Gastroesophageal sphincter (tissue), 4 donors: ENCODE data around the gene LRRC46. TPM values are rescaled to one million over a fixed set of nuclear protein-coding genes. Genes with fewer than 3 reads are reported as not detected.

Experiments used
- ATAC-seq: fragments of 150-250 bp; one replicate; pipeline ENCODE4 v1.9.1; 2016; ENCODE audit warnings: mild to moderate bottlenecking, moderate library complexity
- H3K27ac ChIP-seq, 4 donors: fragments of 200-600 bp; sonication (generic) in 3 of 4; 1 replicate in 3 of 4; 2 replicates in 1 of 4; pipeline ENCODE4 v1.5.1; 2016 to 2019
- H3K27me3 ChIP-seq: fragments of 200-600 bp; sonication (generic); one replicate; pipeline ENCODE4 v1.5.1; 2019
- H3K36me3 ChIP-seq, 2 donors: fragments of 200-600 bp; sonication (generic); one replicate each; pipeline ENCODE4 v1.5.1; 2019; ENCODE audit warnings: control low read depth in 1 of 2
- H3K4me1 ChIP-seq, 3 donors: fragments of 200-600 bp; sonication (generic); 1 replicate in 2 of 3; 2 replicates in 1 of 3; pipeline ENCODE4 v1.5.1; 2016 to 2019; ENCODE audit warnings: control low read depth in 2 of 3
- H3K4me3 ChIP-seq, 2 donors: fragments of 200-600 bp; sonication (generic); one replicate each; pipeline ENCODE4 v1.5.1; 2019; ENCODE audit warnings: mild to moderate bottlenecking in 1 of 2, moderate library complexity in 1 of 2
- H3K9me3 ChIP-seq, 3 donors: fragments of 200-600 bp; sonication (generic); one replicate each; pipeline ENCODE4 v1.5.1; 2017 to 2019; ENCODE audit warnings: control low read depth in 2 of 3
- EP300 ChIP-seq: sonication (generic); formaldehyde crosslinking; IDR thresholded peaks from one replicate; pipeline ENCODE4 v1.6.1; 2017; ENCODE audit warnings: antibody characterized with exemption, mild to moderate bottlenecking
- POLR2A ChIP-seq, 2 donors: fragments of 450-650 bp; IDR thresholded peaks; one replicate each; pipeline ENCODE4 v1.6.1; 2017; ENCODE audit warnings: antibody characterized with exemption in 2 of 2, mild to moderate bottlenecking in 2 of 2, moderate library complexity in 1 of 2
- POLR2AphosphoS5 ChIP-seq: sonication (generic); formaldehyde crosslinking; IDR thresholded peaks from one replicate; pipeline ENCODE4 v1.6.1; 2017; ENCODE audit warnings: antibody characterized with exemption
- WGBS, 2 donors: methylation state at CpG; one replicate each; pipeline ENCODE4 v1.1.5; 2018; ENCODE audit warnings: low coverage in 1 of 2; 5-methylcytosine and 5-hydroxymethylcytosine counted together
- total RNA-seq, 4 donors: library from RNA; depleted of rRNA; stranded (reverse); fragments of >200 nt; gene quantifications; one replicate each; pipeline ENCODE4 v1.1.0, GENCODE V29; 2016
- TF ChIP-seq, protein P1 (sequence below), 4 experiments: fragments of 200-600 bp in 2 of 4; fragments of 450-650 bp in 2 of 4; sonication (generic) in 1 of 4; IDR thresholded peaks; one replicate each; pipeline ENCODE4 v1.5.1; 2017 to 2019; ENCODE audit warnings: antibody characterized with exemption in 4 of 4, mild to moderate bottlenecking in 2 of 4, moderate library complexity in 2 of 4

Gene LRRC46
- total RNA-seq, 4 donors from 2014 or later, result 0.46 to 1.3 TPM; not detected in 2

DNA sequence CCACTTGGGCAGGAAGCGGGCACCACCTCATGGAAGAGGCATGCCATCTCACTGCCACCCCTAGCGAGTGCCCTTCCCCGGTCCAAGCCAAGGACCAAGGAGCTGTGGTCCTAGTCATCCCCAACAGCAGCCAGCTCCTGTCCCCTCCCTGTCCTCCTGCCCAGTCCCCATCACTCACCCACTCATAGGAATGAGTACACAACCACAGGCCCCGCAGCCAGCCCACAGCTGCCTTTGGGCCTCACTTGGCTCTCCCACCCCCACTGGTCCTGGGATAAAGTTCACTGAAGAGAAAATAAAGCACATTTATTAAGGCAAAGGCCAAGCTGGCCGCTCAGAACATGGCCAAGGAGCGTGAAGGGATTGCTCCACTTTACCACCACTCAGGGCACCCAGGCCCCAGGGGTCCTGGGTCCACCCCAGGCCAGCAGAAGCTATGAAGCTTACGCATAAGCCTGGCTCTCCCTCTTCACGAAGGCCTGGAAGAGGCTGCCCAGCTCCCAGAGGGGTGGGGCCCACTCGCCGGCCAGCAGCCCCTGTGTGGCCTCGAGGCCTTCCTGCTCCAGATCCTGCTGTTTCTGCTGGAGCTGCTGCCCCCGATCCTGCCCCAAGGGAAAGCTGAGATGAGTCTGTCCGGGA is 6.0 kb downstream of the LRRC46 start:
- WGBS, 2 donors, result 47 to 87% methylated on average over 3 of the region's 13 CpGs
- H3K4me1 ChIP-seq, result peaks cover 0 to 46% (median 14%) of the 10 kb centered on the region in 3 donors
- no peak overlapping the region for H3K27ac ChIP-seq
- TF ChIP-seq POLR2AphosphoS5 (no peak), POLR2A (IDR thresholded peaks at IDR 0.05) (no peak), EP300 (no peak)
- TF ChIP-seq, protein P1, sequence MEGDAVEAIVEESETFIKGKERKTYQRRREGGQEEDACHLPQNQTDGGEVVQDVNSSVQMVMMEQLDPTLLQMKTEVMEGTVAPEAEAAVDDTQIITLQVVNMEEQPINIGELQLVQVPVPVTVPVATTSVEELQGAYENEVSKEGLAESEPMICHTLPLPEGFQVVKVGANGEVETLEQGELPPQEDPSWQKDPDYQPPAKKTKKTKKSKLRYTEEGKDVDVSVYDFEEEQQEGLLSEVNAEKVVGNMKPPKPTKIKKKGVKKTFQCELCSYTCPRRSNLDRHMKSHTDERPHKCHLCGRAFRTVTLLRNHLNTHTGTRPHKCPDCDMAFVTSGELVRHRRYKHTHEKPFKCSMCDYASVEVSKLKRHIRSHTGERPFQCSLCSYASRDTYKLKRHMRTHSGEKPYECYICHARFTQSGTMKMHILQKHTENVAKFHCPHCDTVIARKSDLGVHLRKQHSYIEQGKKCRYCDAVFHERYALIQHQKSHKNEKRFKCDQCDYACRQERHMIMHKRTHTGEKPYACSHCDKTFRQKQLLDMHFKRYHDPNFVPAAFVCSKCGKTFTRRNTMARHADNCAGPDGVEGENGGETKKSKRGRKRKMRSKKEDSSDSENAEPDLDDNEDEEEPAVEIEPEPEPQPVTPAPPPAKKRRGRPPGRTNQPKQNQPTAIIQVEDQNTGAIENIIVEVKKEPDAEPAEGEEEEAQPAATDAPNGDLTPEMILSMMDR (IDR thresholded peaks at IDR 0.05), result no peak
- H3K27me3 ChIP-seq, result no peaks in the 10 kb centered on the region
- no peaks in the 10 kb centered on the region for H3K9me3 ChIP-seq
- peaks cover 0 to 39% of the 10 kb centered on the region in 2 donors for H3K36me3 ChIP-seq
- no peak overlapping the region for H3K4me3 ChIP-seq
- ATAC-seq, result no peak

DNA sequence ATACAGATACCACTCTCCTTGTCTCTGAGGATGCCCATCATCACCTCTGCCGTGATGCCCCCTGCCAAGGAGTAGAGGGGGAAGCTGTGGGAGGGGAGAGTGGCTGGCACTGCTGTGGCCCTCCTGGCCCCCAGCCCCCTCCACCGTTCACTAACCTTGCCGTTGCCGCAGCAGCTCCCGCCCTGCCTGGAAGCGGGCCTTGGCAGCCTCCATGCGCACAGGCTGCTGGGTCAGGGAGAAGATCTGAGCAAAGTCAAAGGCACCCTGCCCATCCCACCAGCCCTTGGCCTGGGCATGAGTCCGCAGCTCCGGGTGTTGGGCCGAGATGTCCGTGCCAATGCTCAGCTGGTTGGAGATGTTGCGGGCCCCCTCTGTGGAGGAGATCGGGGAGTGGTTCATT is 7.2 kb downstream of the LRRC46 start:
- Histone ChIP-seq H3K4me3 (no peak overlapping the region), H3K9me3 (no peaks in the 10 kb centered on the region), H3K27me3 (no peaks in the 10 kb centered on the region), H3K27ac (no peak overlapping the region), H3K4me1 (peaks cover 0 to 53% (median 14%) of the 10 kb centered on the region in 3 donors), H3K36me3 (peaks cover 0 to 39% of the 10 kb centered on the region in 2 donors)
- TF ChIP-seq, protein P1 (IDR thresholded peaks at IDR 0.05), result no peak
- TF ChIP-seq POLR2AphosphoS5 (no peak), POLR2A (IDR thresholded peaks at IDR 0.05) (no peak), EP300 (no peak)
- no peak for ATAC-seq
- WGBS, 2 donors, result no CpG with 5 or more reads among the region's 13 CpGs

DNA sequence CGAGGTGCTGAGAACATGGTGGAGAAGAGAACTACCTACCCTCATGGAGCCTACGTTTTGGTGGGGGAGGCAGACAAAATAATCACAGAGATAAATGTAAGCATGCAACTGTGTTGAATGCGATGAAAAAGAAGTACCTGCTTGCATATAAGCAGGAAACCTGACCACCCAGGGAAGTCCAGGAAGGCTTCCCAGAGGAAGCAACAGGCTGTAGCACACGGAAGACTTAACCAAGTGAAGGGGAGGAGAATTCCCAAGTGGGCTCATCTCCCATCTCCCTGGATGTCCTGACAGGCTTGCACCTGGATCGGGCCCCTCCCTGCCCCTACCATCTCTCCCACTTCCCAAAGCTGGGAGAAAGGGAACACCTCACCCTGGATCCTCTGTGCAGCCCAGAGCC is 7.6 kb downstream of the LRRC46 start:
- 92 to 100% methylated on average over 2 to 3 of the region's 5 CpGs for WGBS, 2 donors
- Histone ChIP-seq H3K4me1 (peaks cover 0 to 53% (median 14%) of the 10 kb centered on the region in 3 donors), H3K27me3 (no peaks in the 10 kb centered on the region), H3K27ac (no peak overlapping the region), H3K9me3 (no peaks in the 10 kb centered on the region), H3K4me3 (no peak overlapping the region), H3K36me3 (peaks cover 0 to 39% of the 10 kb centered on the region in 2 donors)
- TF ChIP-seq, protein P1 (IDR thresholded peaks at IDR 0.05), result no peak
- TF ChIP-seq POLR2A (IDR thresholded peaks at IDR 0.05) (no peak), EP300 (no peak), POLR2AphosphoS5 (no peak)
- ATAC-seq, result no peak

DNA sequence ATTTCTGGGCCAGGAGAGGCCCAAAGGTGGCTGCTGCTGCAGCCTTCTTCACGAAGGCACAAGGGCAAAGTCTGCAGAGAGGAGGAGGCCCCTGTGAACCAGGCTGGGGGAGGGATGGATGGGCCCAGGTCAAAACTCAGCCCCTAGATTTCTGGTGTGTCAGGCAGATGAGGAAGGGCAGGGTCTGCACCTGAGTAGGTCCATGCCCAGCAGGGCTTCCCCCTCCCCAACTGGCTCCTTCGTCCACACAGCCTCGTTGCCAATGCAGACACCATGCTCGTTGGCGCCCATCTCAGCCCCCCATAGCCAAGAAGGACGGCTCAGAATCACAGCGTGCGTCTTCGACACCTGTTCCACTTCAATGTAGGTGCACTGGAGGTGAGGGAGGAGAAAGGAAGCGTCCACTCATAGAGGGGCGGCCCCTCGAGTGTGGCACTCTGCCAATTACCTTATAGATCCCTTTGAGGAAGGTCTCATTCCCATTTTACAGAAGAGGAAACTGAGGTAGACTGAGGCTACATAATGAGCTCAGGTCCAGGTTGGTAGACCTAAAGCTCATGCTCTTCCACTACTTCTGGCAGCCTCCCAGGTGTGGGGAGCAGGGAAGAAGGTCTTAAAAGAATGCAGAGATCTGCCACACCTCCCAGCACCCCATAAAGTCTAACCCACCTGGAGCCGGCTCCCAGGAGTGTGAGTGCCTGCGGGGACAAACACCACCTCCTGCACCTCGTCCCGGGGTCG is 8.7 kb downstream of the LRRC46 start:
- TF ChIP-seq EP300 (no peak), POLR2AphosphoS5 (no peak), POLR2A (IDR thresholded peaks at IDR 0.05) (no peak)
- TF ChIP-seq, protein P1 (IDR thresholded peaks at IDR 0.05), result no peak
- H3K4me1 ChIP-seq, result peaks cover 0 to 53% (median 14%) of the 10 kb centered on the region in 3 donors

More for the DNA sequence above, 8.7 kb downstream of the LRRC46 start:
- peaks cover 7% of the 10 kb centered on the region for H3K27me3 ChIP-seq
- H3K4me3 ChIP-seq, result peak overlapping the region; percentile 57 to 87
- no peaks in the 10 kb centered on the region for H3K9me3 ChIP-seq
- 51% methylated on average over 7 of the region's 17 CpGs; no CpG with 5 or more reads in 1 of the 2 donors for WGBS, 2 donors
- H3K36me3 ChIP-seq, result peaks cover 0 to 39% of the 10 kb centered on the region in 2 donors
- no peak for ATAC-seq
- peak overlapping the region in 3 of 4 donors; percentile 71 to 79 (median 77) for H3K27ac ChIP-seq
